ENCODE results near the gene RGS19. TPM values are rescaled to one million over a fixed set of nuclear protein-coding genes. Genes with fewer than 3 reads are reported as not detected.

Gene RGS19
- total and polyA plus RNA-seq, 4 donors: 4.9 to 12.9 (median 6.3) TPM

DNA sequence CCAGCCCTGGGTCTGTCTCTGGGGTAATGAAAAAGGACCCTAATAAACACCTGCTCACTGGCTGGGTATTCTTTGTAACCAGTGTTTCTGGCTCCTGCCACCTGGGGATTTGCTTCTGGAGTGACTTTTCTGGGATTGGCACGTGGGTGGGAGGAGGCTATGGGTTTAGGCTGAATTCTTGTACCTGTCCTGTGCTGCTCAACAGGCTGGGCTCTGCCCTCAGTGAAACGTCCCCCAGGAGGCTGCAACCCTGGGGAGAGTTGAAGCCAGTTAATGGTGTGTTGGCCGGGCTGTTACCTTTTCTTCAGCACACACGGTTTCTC lies 21.2 kb upstream of the RGS19 start:
- TF ChIP-seq YY1 (IDR thresholded peaks at IDR 0.05): no peak
- no peak for TF ChIP-seq EGR1 (IDR thresholded peaks at IDR 0.05; ENCODE audit: low read depth in 2 of 2)
- TF ChIP-seq, protein P1, sequence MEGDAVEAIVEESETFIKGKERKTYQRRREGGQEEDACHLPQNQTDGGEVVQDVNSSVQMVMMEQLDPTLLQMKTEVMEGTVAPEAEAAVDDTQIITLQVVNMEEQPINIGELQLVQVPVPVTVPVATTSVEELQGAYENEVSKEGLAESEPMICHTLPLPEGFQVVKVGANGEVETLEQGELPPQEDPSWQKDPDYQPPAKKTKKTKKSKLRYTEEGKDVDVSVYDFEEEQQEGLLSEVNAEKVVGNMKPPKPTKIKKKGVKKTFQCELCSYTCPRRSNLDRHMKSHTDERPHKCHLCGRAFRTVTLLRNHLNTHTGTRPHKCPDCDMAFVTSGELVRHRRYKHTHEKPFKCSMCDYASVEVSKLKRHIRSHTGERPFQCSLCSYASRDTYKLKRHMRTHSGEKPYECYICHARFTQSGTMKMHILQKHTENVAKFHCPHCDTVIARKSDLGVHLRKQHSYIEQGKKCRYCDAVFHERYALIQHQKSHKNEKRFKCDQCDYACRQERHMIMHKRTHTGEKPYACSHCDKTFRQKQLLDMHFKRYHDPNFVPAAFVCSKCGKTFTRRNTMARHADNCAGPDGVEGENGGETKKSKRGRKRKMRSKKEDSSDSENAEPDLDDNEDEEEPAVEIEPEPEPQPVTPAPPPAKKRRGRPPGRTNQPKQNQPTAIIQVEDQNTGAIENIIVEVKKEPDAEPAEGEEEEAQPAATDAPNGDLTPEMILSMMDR (IDR thresholded peaks at IDR 0.05; ENCODE audit: low read depth, low read length, missing input control): no peak
- TF ChIP-seq RXRA (IDR thresholded peaks at IDR 0.05): no peak
- TF ChIP-seq HNF4G (IDR thresholded peaks at IDR 0.05): no peak
- no peak for TF ChIP-seq NR2F2 (IDR thresholded peaks at IDR 0.05)
- TF ChIP-seq, protein P2, sequence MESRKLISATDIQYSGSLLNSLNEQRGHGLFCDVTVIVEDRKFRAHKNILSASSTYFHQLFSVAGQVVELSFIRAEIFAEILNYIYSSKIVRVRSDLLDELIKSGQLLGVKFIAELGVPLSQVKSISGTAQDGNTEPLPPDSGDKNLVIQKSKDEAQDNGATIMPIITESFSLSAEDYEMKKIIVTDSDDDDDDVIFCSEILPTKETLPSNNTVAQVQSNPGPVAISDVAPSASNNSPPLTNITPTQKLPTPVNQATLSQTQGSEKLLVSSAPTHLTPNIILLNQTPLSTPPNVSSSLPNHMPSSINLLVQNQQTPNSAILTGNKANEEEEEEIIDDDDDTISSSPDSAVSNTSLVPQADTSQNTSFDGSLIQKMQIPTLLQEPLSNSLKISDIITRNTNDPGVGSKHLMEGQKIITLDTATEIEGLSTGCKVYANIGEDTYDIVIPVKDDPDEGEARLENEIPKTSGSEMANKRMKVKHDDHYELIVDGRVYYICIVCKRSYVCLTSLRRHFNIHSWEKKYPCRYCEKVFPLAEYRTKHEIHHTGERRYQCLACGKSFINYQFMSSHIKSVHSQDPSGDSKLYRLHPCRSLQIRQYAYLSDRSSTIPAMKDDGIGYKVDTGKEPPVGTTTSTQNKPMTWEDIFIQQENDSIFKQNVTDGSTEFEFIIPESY (IDR thresholded peaks at IDR 0.05): no peak
- no peak for TF ChIP-seq FOXA1 (IDR thresholded peaks at IDR 0.05)
- TF ChIP-seq, protein P3, sequence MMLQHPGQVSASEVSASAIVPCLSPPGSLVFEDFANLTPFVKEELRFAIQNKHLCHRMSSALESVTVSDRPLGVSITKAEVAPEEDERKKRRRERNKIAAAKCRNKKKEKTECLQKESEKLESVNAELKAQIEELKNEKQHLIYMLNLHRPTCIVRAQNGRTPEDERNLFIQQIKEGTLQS (IDR thresholded peaks at IDR 0.05): no peak
- TF ChIP-seq FOXA2 (IDR thresholded peaks at IDR 0.05): no peak
- H3K36me3 ChIP-seq (ENCODE audit: control insufficient read depth in 4 of 4, insufficient read depth in 3 of 4, low read depth in 1 of 4, low read length in 3 of 4): no peaks in the 10 kb centered on the region
- no peak overlapping the region for H3K27ac ChIP-seq (ENCODE audit: low read depth in 1 of 2, low read length in 2 of 2)
- H3K9me3 ChIP-seq (ENCODE audit: control insufficient read depth in 4 of 4, low read length in 3 of 4): no peaks in the 10 kb centered on the region
- WGBS: 73% methylated on average over 4 of the region's 4 CpGs
- DNase-seq (ENCODE audit: low spot score): no peak
- H3K4me3 ChIP-seq (ENCODE audit: low read depth in 1 of 3, low read length in 3 of 3): no peak overlapping the region
- H3K27me3 ChIP-seq (ENCODE audit: control insufficient read depth in 4 of 4, insufficient read depth in 4 of 4, low read length in 3 of 4): peaks cover 0 to 5% (median under 1%) of the 10 kb centered on the region in 4 donors
- peaks cover 0 to 6% (median 3%) of the 10 kb centered on the region in 4 donors for H3K4me1 ChIP-seq (ENCODE audit: control insufficient read depth in 4 of 4, insufficient read depth in 4 of 4, low read length in 3 of 4)
- no peak overlapping the region for H3K9ac ChIP-seq (ENCODE audit: low read depth in 1 of 2, low read length in 2 of 2)

DNA sequence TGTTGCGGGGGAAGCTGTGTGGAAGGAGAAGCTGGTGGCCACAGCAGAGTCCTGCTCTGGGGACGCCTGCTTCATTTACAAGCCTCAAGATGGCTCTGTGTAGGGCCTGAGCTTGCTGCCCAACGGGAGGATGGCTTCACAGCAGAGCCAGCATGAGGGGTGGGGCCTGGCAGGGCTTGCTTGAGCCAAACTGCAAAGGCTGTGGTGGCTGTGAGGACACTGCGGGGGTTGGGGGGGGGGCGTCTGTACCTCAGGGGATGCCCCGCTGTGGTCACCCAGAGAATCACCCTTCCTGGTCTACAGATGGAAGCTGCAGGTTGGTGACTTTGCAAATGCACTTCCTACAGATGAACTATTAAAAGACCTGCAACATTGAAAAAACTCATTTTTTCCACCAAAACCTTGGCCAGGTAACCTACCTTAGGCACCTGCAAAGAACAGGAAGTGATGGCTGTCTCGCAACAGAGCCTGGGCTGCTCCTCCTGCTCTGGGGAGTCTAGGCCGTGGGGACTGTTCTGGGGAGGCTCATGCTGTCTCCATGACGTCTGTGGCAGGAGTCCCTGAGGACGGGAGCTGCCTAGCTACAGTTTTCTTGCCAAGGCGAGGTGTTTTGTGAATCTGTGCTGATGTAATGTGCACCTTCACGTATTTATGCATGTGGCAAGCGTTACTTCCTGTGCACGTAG lies 20.7 kb upstream of the RGS19 start:
- Histone ChIP-seq H3K27ac (ENCODE audit: low read depth in 1 of 2, low read length in 2 of 2) (no peak overlapping the region), H3K4me3 (ENCODE audit: low read depth in 1 of 3, low read length in 3 of 3) (no peak overlapping the region), H3K27me3 (ENCODE audit: control insufficient read depth in 4 of 4, insufficient read depth in 4 of 4, low read length in 3 of 4) (peaks cover 0 to 5% (median under 1%) of the 10 kb centered on the region in 4 donors), H3K9me3 (ENCODE audit: control insufficient read depth in 4 of 4, low read length in 3 of 4) (no peaks in the 10 kb centered on the region), H3K4me1 (ENCODE audit: control insufficient read depth in 4 of 4, insufficient read depth in 4 of 4, low read length in 3 of 4) (peaks cover 0 to 6% (median 3%) of the 10 kb centered on the region in 4 donors), H3K36me3 (ENCODE audit: control insufficient read depth in 4 of 4, insufficient read depth in 3 of 4, low read depth in 1 of 4, low read length in 3 of 4) (no peaks in the 10 kb centered on the region), H3K9ac (ENCODE audit: low read depth in 1 of 2, low read length in 2 of 2) (no peak overlapping the region)
- no peak for TF ChIP-seq NR2F2 (IDR thresholded peaks at IDR 0.05)
- DNase-seq (ENCODE audit: low spot score): no peak
- 81% methylated on average over 14 of the region's 14 CpGs for WGBS

DNA sequence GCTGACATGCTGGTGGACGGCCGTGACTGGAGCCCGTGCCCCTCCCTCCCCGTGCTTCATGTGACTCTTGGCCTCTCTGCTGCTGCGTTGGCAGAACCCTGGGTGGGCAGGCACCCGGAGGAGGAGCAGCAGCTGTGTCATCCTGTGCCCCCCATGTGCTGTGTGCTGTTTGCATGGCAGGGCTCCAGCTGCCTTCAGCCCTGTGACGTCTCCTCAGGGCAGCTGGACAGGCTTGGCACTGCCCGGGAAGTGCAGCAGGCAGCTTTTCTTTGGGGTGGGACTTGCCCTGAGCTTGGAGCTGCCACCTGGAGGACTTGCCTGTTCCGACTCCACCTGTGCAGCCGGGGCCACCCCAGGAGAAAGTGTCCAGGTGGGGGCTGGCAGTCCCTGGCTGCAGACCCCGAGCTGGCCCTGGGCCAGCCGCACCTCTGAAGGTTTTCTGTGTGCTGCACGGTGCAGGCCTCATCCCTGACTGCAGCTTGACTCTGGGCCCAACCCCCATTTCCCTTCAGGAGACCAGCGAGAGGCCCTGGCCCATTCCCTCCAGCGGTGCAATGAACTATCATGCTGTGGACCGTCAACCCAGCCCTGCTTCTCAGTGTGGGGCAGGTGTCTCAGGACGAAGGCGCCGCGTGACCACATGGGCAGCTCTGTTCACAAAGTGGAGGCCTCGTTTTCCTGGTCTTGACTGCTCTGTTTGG lies 19.9 kb upstream of the RGS19 start:
- peaks cover 0 to 5% (median under 1%) of the 10 kb centered on the region in 4 donors for H3K27me3 ChIP-seq (ENCODE audit: control insufficient read depth in 4 of 4, insufficient read depth in 4 of 4, low read length in 3 of 4)
- H3K9ac ChIP-seq (ENCODE audit: low read depth in 1 of 2, low read length in 2 of 2): no peak overlapping the region
- H3K4me3 ChIP-seq (ENCODE audit: low read depth in 1 of 3, low read length in 3 of 3): no peak overlapping the region
- H3K27ac ChIP-seq (ENCODE audit: low read depth in 1 of 2, low read length in 2 of 2): no peak overlapping the region
- no peak for TF ChIP-seq GABPA (IDR thresholded peaks at IDR 0.05 in 1 of 2, conservative IDR thresholded peaks at IDR 0.05 in 1 of 2)
- no peak for DNase-seq (ENCODE audit: low spot score)
- H3K36me3 ChIP-seq (ENCODE audit: control insufficient read depth in 4 of 4, insufficient read depth in 3 of 4, low read depth in 1 of 4, low read length in 3 of 4): no peaks in the 10 kb centered on the region
- H3K4me1 ChIP-seq (ENCODE audit: control insufficient read depth in 4 of 4, insufficient read depth in 4 of 4, low read length in 3 of 4): peaks cover 0 to 6% (median 3%) of the 10 kb centered on the region in 4 donors
- no peaks in the 10 kb centered on the region for H3K9me3 ChIP-seq (ENCODE audit: control insufficient read depth in 4 of 4, low read length in 3 of 4)
- 85% methylated on average over 21 of the region's 21 CpGs for WGBS

All from liver (tissue), 9 donors.